Karpas-422 (cell line): Measurements from ENCODE around the gene ARG2. TPM values are rescaled to one million over a fixed set of nuclear protein-coding genes. Genes with fewer than 3 reads are reported as not detected.

Experiments
- DNase-seq: peaks from one replicate; pipeline ENCODE4 v3.0.0-alpha.2; 2015
- H2AFZ ChIP-seq: fragments of 200-600 bp; sonication (generic); 2 replicates; pipeline ENCODE4 v1.6.1; 2014; ENCODE audit warnings: antibody characterized with exemption, low read length, mixed read lengths
- H3K27ac ChIP-seq: fragments of 200-600 bp; sonication (generic); 2 replicates; pipeline ENCODE4 v1.5.1; 2014; ENCODE audit warnings: mild to moderate bottlenecking, low read length, moderate library complexity
- H3K27me3 ChIP-seq: fragments of 200-600 bp; sonication (generic); 2 replicates; pipeline ENCODE4 v1.6.1; 2014; ENCODE audit warnings: low read length, mixed read lengths
- H3K36me3 ChIP-seq: fragments of 200-600 bp; sonication (generic); 2 replicates; pipeline ENCODE4 v1.6.1; 2014; ENCODE audit warnings: low read length, mixed read lengths; ENCODE audit not compliant: insufficient read depth
- H3K4me1 ChIP-seq: fragments of 200-600 bp; sonication (generic); 2 replicates; pipeline ENCODE4 v1.6.1; 2014; ENCODE audit warnings: mild to moderate bottlenecking, low read length, mixed read lengths
- H3K4me2 ChIP-seq: fragments of 200-600 bp; sonication (generic); 2 replicates; pipeline ENCODE4 v1.6.1; 2014; ENCODE audit warnings: low read length, low read depth, mild to moderate bottlenecking; ENCODE audit not compliant: poor library complexity, severe bottlenecking
- H3K4me3 ChIP-seq: fragments of 200-600 bp; sonication (generic); 2 replicates; pipeline ENCODE4 v1.5.1; 2014; ENCODE audit warnings: mild to moderate bottlenecking, antibody characterized with exemption, low read length, mixed read lengths
- H3K79me2 ChIP-seq: fragments of 200-600 bp; sonication (generic); 2 replicates; pipeline ENCODE4 v1.6.1; 2014; ENCODE audit warnings: mild to moderate bottlenecking, low read length, mixed read lengths
- H3K9ac ChIP-seq: fragments of 200-600 bp; sonication (generic); 2 replicates; pipeline ENCODE4 v1.6.0; 2014; ENCODE audit warnings: low read length
- H3K9me2 ChIP-seq: fragments of 200-600 bp; sonication (generic), shearing (Covaris generic); replicated peaks from 2 replicates; pipeline ENCODE4 v1.6.0; 2014; ENCODE audit warnings: mild to moderate bottlenecking, low read length, moderate library complexity; ENCODE audit not compliant: insufficient read depth
- H3K9me3 ChIP-seq: fragments of 300-700, 200-600 bp; sonication (generic); 2 replicates; pipeline ENCODE4 v1.6.1; 2014; ENCODE audit warnings: low read length, mixed read lengths
- H4K20me1 ChIP-seq: fragments of 200-600 bp; sonication (generic); 2 replicates; pipeline ENCODE4 v1.6.1; 2014; ENCODE audit warnings: mild to moderate bottlenecking, antibody characterized with exemption, low read length, low read depth; ENCODE audit not compliant: insufficient read depth
- total RNA-seq: library from RNA; depleted of rRNA; stranded (reverse); fragments of >200 nt; shearing (Covaris generic); gene quantifications from 2 replicates; pipeline ENCODE4 v1.2.3, GENCODE V29; 2014; ENCODE audit warnings: low replicate concordance

Gene ARG2
- total RNA-seq, 1 experiment from 2014 or later = 6.0 TPM

- Histone ChIP-seq H3K4me3 (peak overlapping the region; percentile 75), H3K4me2 (peak overlapping the region; percentile 93), H3K27me3 (no peaks in the 10 kb centered on the region), H3K79me2 (peaks cover 62% of the 10 kb centered on the region), H3K9ac (peak overlapping the region; percentile 88), H3K27ac (no peak overlapping the region), H3K36me3 (peaks cover 11% of the 10 kb centered on the region; the same call in 1 of the 2 replicates), H3K4me1 (peaks cover 61% of the 10 kb centered on the region), H3K9me2 (no peaks in the 10 kb centered on the region), H4K20me1 (peaks cover 20% of the 10 kb centered on the region), H2AFZ (no peak overlapping the region), H3K9me3 (no peaks in the 10 kb centered on the region)
- no peak for DNase-seq
Measured at GRCh38 chr14:67673451-67673850, 53.7 kb downstream of the ARG2 start.

- no peak overlapping the region for H2AFZ ChIP-seq
- H3K27me3 ChIP-seq = no peaks in the 10 kb centered on the region
- peak overlapping the region; percentile 75 for H3K4me3 ChIP-seq
- H4K20me1 ChIP-seq = peaks cover 16% of the 10 kb centered on the region
- peaks cover 17% of the 10 kb centered on the region; the same call in 1 of the 2 replicates for H3K36me3 ChIP-seq
- DNase-seq = peak; percentile 77
- no peaks in the 10 kb centered on the region for H3K9me3 ChIP-seq
- H3K4me1 ChIP-seq = peaks cover 55% of the 10 kb centered on the region
- peak overlapping the region; percentile 88 for H3K9ac ChIP-seq
- H3K4me2 ChIP-seq = peak overlapping the region; percentile 93
- peaks cover 61% of the 10 kb centered on the region for H3K79me2 ChIP-seq
- H3K27ac ChIP-seq = no peak overlapping the region
- H3K9me2 ChIP-seq = no peaks in the 10 kb centered on the region
Measured at GRCh38 chr14:67674139-67674479, 54.4 kb downstream of the ARG2 start.

GRCh38 chr14:67674480-67675218, 54.9 kb downstream of the ARG2 start, which contains the start of gene VTI1B:
TSS of gene VTI1B (minus strand) at chr14:67674632. CDS start at chr14:67674489, 143 bp downstream.
- Histone ChIP-seq H4K20me1 (peaks cover 10% of the 10 kb centered on the region), H3K36me3 (peaks cover 18% of the 10 kb centered on the region; the same call in 1 of the 2 replicates), H3K27ac (peak within 1 kb of the TSS; percentile 55), H3K4me1 (peaks cover 50% of the 10 kb centered on the region), H3K4me3 (peak within 1 kb of the TSS; percentile 75), H3K9me3 (no peaks in the 10 kb centered on the region), H3K9ac (peak within 1 kb of the TSS; percentile 88), H3K4me2 (peak within 1 kb of the TSS; percentile 93), H3K79me2 (peaks cover 56% of the 10 kb centered on the region), H3K9me2 (no peaks in the 10 kb centered on the region), H2AFZ (peak within 1 kb of the TSS; percentile 80; the same call in 1 of the 2 replicates), H3K27me3 (no peaks in the 10 kb centered on the region)
- peak; percentile 94 for DNase-seq

- Histone ChIP-seq H3K27ac (no peak overlapping the region), H3K9ac (peak overlapping the region; percentile 88), H3K27me3 (no peaks in the 10 kb centered on the region), H3K79me2 (peaks cover 55% of the 10 kb centered on the region), H4K20me1 (peaks cover 10% of the 10 kb centered on the region), H3K9me3 (no peaks in the 10 kb centered on the region), H2AFZ (peak overlapping the region; percentile 1; the same call in 1 of the 2 replicates), H3K4me3 (peak overlapping the region; percentile 75), H3K4me2 (peak overlapping the region; percentile 93), H3K36me3 (peaks cover 22% of the 10 kb centered on the region; the same call in 1 of the 2 replicates), H3K4me1 (peaks cover 49% of the 10 kb centered on the region), H3K9me2 (no peaks in the 10 kb centered on the region)
- DNase-seq = no peak
Measured at GRCh38 chr14:67675219-67675582, 55.5 kb downstream of the ARG2 start.

GRCh38 chr14:67679006-67679405, 59.3 kb downstream of the ARG2 start:
- Histone ChIP-seq H3K9ac (no peak overlapping the region), H3K9me2 (no peaks in the 10 kb centered on the region), H3K4me3 (no peak overlapping the region), H3K79me2 (peaks cover 51% of the 10 kb centered on the region), H3K27me3 (no peaks in the 10 kb centered on the region), H4K20me1 (peaks cover 3% of the 10 kb centered on the region; the same call in 1 of the 2 replicates), H3K36me3 (peaks cover 53% of the 10 kb centered on the region), H3K27ac (no peak overlapping the region), H3K4me1 (peaks cover 36% of the 10 kb centered on the region), H2AFZ (no peak overlapping the region), H3K9me3 (no peaks in the 10 kb centered on the region), H3K4me2 (no peak overlapping the region)
- DNase-seq = no peak

GRCh38 chr14:67680121-67680602, 60.4 kb downstream of the ARG2 start:
- Histone ChIP-seq H3K4me2 (no peak overlapping the region), H2AFZ (no peak overlapping the region), H3K4me3 (no peak overlapping the region), H3K36me3 (peaks cover 63% of the 10 kb centered on the region), H3K9ac (no peak overlapping the region), H3K79me2 (peaks cover 54% of the 10 kb centered on the region), H4K20me1 (no peaks in the 10 kb centered on the region), H3K9me3 (no peaks in the 10 kb centered on the region), H3K27ac (no peak overlapping the region), H3K4me1 (peaks cover 34% of the 10 kb centered on the region), H3K9me2 (no peaks in the 10 kb centered on the region), H3K27me3 (no peaks in the 10 kb centered on the region)
- DNase-seq = no peak

- Histone ChIP-seq H3K9me3 (no peaks in the 10 kb centered on the region), H3K36me3 (peaks cover 69% of the 10 kb centered on the region), H3K27me3 (no peaks in the 10 kb centered on the region), H4K20me1 (no peaks in the 10 kb centered on the region), H3K9me2 (no peaks in the 10 kb centered on the region), H3K27ac (no peak overlapping the region), H3K4me3 (no peak overlapping the region), H3K4me2 (no peak overlapping the region), H3K4me1 (peaks cover 29% of the 10 kb centered on the region), H2AFZ (no peak overlapping the region), H3K9ac (no peak overlapping the region), H3K79me2 (peaks cover 56% of the 10 kb centered on the region)
- DNase-seq = no peak
Measured at GRCh38 chr14:67680941-67681340, 61.2 kb downstream of the ARG2 start.

- Histone ChIP-seq H3K9me3 (no peaks in the 10 kb centered on the region), H3K27me3 (no peaks in the 10 kb centered on the region)
Measured at GRCh38 chr14:67683842-67684241, 64.1 kb downstream of the ARG2 start.

More at GRCh38 chr14:67683842-67684241, 64.1 kb downstream of the ARG2 start:
- Histone ChIP-seq H3K4me2 (no peak overlapping the region), H3K4me1 (peaks cover 16% of the 10 kb centered on the region), H3K9me2 (no peaks in the 10 kb centered on the region), H3K27ac (no peak overlapping the region), H2AFZ (no peak overlapping the region), H3K9ac (no peak overlapping the region), H3K36me3 (peaks cover 76% of the 10 kb centered on the region), H3K4me3 (no peak overlapping the region), H3K79me2 (peaks cover 61% of the 10 kb centered on the region), H4K20me1 (no peaks in the 10 kb centered on the region)
- no peak for DNase-seq
